Stomach (tissue), 4 donors: ENCODE data around the gene XIAP.

Experiments used
- CTCF ChIP-seq, 7 experiments: fragments of 450-650 bp in 4 of 7; fragments of 200-600 bp in 3 of 7; sonication (generic) in 3 of 7; IDR thresholded peaks; one replicate each; pipeline ENCODE4 v1.5.1; 2016 to 2019; ENCODE audit warnings: antibody characterized with exemption in 7 of 7, control low read depth in 2 of 7, mild to moderate bottlenecking in 1 of 7
- POLR2A ChIP-seq, 4 donors: fragments of 450-650 bp; IDR thresholded peaks; one replicate each; pipeline ENCODE4 v1.6.1; 2016; ENCODE audit warnings: antibody characterized with exemption in 4 of 4, control low read depth in 2 of 4, mild to moderate bottlenecking in 1 of 4, moderate library complexity in 1 of 4

- TF ChIP-seq CTCF (IDR thresholded peaks at IDR 0.05) (no peak), POLR2A (IDR thresholded peaks at IDR 0.05) (no peak)
These were observed 64.3 kb downstream of the XIAP start for GRCh38 chrX:123924186-123924585.
